ENCODE results near the gene CDH24.

CDH24 gene

GRCh38 chr14:23052671-23053070 lies 4.6 kb downstream of the CDH24 start:
- no peak for DNase-seq (ENCODE audit: low read depth)
- TF ChIP-seq, protein P1, sequence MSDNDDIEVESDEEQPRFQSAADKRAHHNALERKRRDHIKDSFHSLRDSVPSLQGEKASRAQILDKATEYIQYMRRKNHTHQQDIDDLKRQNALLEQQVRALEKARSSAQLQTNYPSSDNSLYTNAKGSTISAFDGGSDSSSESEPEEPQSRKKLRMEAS (IDR thresholded peaks at IDR 0.05; ENCODE audit: low read depth, low read length): no peak
- TF ChIP-seq, protein P2, sequence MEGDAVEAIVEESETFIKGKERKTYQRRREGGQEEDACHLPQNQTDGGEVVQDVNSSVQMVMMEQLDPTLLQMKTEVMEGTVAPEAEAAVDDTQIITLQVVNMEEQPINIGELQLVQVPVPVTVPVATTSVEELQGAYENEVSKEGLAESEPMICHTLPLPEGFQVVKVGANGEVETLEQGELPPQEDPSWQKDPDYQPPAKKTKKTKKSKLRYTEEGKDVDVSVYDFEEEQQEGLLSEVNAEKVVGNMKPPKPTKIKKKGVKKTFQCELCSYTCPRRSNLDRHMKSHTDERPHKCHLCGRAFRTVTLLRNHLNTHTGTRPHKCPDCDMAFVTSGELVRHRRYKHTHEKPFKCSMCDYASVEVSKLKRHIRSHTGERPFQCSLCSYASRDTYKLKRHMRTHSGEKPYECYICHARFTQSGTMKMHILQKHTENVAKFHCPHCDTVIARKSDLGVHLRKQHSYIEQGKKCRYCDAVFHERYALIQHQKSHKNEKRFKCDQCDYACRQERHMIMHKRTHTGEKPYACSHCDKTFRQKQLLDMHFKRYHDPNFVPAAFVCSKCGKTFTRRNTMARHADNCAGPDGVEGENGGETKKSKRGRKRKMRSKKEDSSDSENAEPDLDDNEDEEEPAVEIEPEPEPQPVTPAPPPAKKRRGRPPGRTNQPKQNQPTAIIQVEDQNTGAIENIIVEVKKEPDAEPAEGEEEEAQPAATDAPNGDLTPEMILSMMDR (IDR thresholded peaks at IDR 0.05; ENCODE audit: low read depth, low read length): no peak
- no peak overlapping the region for H3K4me3 ChIP-seq (ENCODE audit: low read depth, low read length)

GRCh38 chr14:23052182-23052623 lies 5.1 kb downstream of the CDH24 start:
- H3K4me3 ChIP-seq (ENCODE audit: low read depth, low read length): no peak overlapping the region
- DNase-seq (ENCODE audit: low read depth): no peak
- TF ChIP-seq, protein P2 (IDR thresholded peaks at IDR 0.05; ENCODE audit: low read depth, low read length): no peak
- TF ChIP-seq MYC (IDR thresholded peaks at IDR 0.05; ENCODE audit: low read depth, low read length): no peak
- TF ChIP-seq, protein P1 (IDR thresholded peaks at IDR 0.05; ENCODE audit: low read depth, low read length): no peak
- no peak for TF ChIP-seq POLR2A (IDR thresholded peaks at IDR 0.05; ENCODE audit: extremely low read depth, insufficient read length)

GRCh38 chr14:23051141-23052057 lies 5.9 kb downstream of the CDH24 start:
- H3K4me3 ChIP-seq (ENCODE audit: low read depth, low read length): no peak overlapping the region
- DNase-seq (ENCODE audit: low read depth): no peak
- TF ChIP-seq, protein P2 (IDR thresholded peaks at IDR 0.05; ENCODE audit: low read depth, low read length): no peak
- TF ChIP-seq POLR2A (IDR thresholded peaks at IDR 0.05; ENCODE audit: extremely low read depth, insufficient read length) (no peak), MYC (IDR thresholded peaks at IDR 0.05; ENCODE audit: low read depth, low read length) (no peak)
- TF ChIP-seq, protein P1 (IDR thresholded peaks at IDR 0.05; ENCODE audit: low read depth, low read length): no peak

DNA sequence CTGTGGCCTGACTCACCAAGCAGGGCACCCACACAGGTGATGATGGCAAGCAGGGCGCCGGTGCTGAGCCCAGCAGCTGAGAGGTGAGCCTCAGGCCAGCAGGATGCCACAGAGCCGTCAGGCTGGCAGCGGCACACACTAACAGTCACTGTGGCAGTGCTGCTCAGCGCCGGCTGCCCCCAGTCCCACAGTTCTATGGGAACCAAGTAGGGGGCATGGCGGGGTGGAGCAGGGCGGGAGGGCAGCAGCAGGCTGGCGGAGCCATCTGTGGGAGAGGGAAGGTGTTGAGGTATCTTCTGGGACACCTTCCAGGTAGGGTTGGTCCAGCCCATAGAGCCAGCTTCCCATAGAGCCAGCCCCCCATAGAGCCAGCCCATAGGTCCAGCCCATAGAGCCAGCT lies 8.3 kb downstream of the CDH24 start:
- H3K4me3 ChIP-seq (ENCODE audit: low read depth, low read length): no peak overlapping the region
- no peak for TF ChIP-seq MYC (IDR thresholded peaks at IDR 0.05; ENCODE audit: low read depth, low read length)
- TF ChIP-seq, protein P2 (IDR thresholded peaks at IDR 0.05; ENCODE audit: low read depth, low read length): no peak
- no peak for TF ChIP-seq POLR2A (IDR thresholded peaks at IDR 0.05; ENCODE audit: extremely low read depth, insufficient read length)
- TF ChIP-seq, protein P1 (IDR thresholded peaks at IDR 0.05; ENCODE audit: low read depth, low read length): no peak
- DNase-seq (ENCODE audit: low read depth): no peak

DNA sequence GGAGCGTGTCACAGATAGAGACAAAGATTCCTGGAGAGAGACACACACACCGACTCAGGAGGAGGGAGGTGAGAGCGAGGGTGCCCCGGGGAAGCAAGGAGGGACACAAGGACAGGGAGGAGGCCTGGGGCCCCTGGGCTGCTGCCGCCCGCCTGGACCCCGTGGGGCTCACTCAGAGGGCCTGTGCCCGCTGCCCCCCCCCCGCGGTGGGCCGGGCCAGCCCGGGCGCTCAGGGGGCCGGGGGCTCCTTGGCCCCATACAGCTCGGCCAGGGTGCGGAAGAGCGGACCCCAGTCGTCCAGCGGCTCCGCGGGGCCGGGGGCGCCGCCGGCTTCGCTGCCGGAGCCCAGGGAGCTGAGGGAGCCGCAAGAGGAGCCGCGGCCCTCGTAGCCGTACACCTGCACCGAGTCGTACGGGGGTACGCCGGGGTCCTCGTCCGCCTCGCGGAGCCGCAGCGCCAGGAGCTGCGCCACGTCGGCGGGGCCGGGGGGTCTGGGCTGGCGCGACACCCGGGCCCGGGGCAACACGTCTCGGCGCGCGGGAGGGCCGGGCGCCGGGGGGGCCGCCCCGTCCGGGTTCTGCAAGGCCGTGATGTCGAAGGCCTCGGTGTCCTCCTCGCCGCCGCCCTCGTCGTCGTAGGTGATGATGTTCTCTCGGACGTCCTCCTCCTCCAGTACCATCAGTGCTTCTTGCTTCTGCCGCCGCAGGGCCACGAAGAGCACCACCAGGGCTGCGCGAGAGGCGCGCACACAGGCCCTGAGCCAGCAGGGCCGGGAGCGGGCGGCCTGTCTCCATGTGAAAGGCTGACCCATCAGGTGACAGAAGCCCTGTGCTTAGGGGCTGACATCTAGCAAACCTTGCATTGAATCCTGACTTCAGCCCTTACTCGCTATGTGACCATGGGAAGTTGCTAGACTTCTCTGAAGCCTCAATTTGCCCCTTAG lies 9.3 kb downstream of the CDH24 start:
- no peak for DNase-seq (ENCODE audit: low read depth)
- H3K4me3 ChIP-seq (ENCODE audit: low read depth, low read length): no peak overlapping the region
- TF ChIP-seq, protein P2 (IDR thresholded peaks at IDR 0.05; ENCODE audit: low read depth, low read length): no peak
